Astrocyte (in vitro differentiated cells and primary cell): Measurements from ENCODE around the gene CTSL. TPM values are rescaled to one million over a fixed set of nuclear protein-coding genes. Genes with fewer than 3 reads are reported as not detected.

Experiments
- DNase-seq: peaks from one replicate; pipeline ENCODE4 v3.0.0-alpha.2; 2010; ENCODE audit warnings: low read depth
- FAIRE-seq: peaks from 2 replicates; lab custom pipeline; 2011; peaks lifted over from hg19 to GRCh38; lab: Jason Lieb, UNC
- H2AFZ ChIP-seq: 2 replicates; pipeline ENCODE4 v1.6.0; 2012; ENCODE audit warnings: low read depth, low read length, inconsistent platforms
- H3K27ac ChIP-seq: 2 replicates; pipeline ENCODE4 v1.5.1; 2011; ENCODE audit warnings: low read depth, low read length, inconsistent platforms
- H3K27me3 ChIP-seq: 2 replicates; pipeline ENCODE4 v1.6.0; 2011; ENCODE audit warnings: low read length, inconsistent platforms; ENCODE audit not compliant: insufficient read depth
- H3K36me3 ChIP-seq: 2 replicates; pipeline ENCODE4 v1.5.1; 2011; ENCODE audit warnings: low read length, inconsistent platforms; ENCODE audit not compliant: insufficient read depth
- H3K4me1 ChIP-seq: 2 replicates; pipeline ENCODE4 v1.5.1; 2011; ENCODE audit warnings: low read length, inconsistent platforms; ENCODE audit not compliant: insufficient read depth
- H3K4me2 ChIP-seq: 2 replicates; pipeline ENCODE4 v1.6.0; 2012; ENCODE audit warnings: low read length, inconsistent platforms
- H3K4me3 ChIP-seq: 2 replicates; pipeline ENCODE4 v1.5.1; 2011; ENCODE audit warnings: low read depth, mild to moderate bottlenecking, low read length, inconsistent platforms; ENCODE audit not compliant: insufficient read depth
- H3K79me2 ChIP-seq: 2 replicates; pipeline ENCODE4 v1.6.0; 2012; ENCODE audit warnings: mild to moderate bottlenecking, low read length, inconsistent platforms; ENCODE audit not compliant: insufficient read depth
- H3K9ac ChIP-seq: 2 replicates; pipeline ENCODE4 v1.6.0; 2012; ENCODE audit warnings: mild to moderate bottlenecking, low read length, inconsistent platforms
- H3K9me3 ChIP-seq: 2 replicates; pipeline ENCODE4 v1.5.1; 2012; ENCODE audit warnings: low read depth, mild to moderate bottlenecking, low read length, inconsistent platforms; ENCODE audit not compliant: insufficient read depth
- H4K20me1 ChIP-seq: 2 replicates; pipeline ENCODE4 v1.6.0; 2012; ENCODE audit warnings: low read length, inconsistent platforms; ENCODE audit not compliant: insufficient read depth
- H3K27ac Mint-ChIP-seq: one replicate; pipeline ENCODE4 v1.8.0; 2021; ENCODE audit warnings: mild to moderate bottlenecking, mixed read lengths; ENCODE audit not compliant: unreplicated experiment
- H3K27me3 Mint-ChIP-seq: one replicate; pipeline ENCODE4 v1.8.0; 2021; ENCODE audit warnings: low read depth, mixed read lengths; ENCODE audit not compliant: unreplicated experiment
- H3K36me3 Mint-ChIP-seq: one replicate; pipeline ENCODE4 v1.8.0; 2021; ENCODE audit warnings: low read depth, mixed read lengths; ENCODE audit not compliant: unreplicated experiment
- H3K4me1 Mint-ChIP-seq: one replicate; pipeline ENCODE4 v1.8.0; 2021; ENCODE audit warnings: low read depth, mixed read lengths; ENCODE audit not compliant: unreplicated experiment
- H3K4me3 Mint-ChIP-seq: one replicate; pipeline ENCODE4 v1.8.0; 2021; ENCODE audit warnings: mild to moderate bottlenecking, moderate library complexity, mixed read lengths; ENCODE audit not compliant: unreplicated experiment
- H3K9me3 Mint-ChIP-seq: one replicate; pipeline ENCODE4 v1.8.0; 2021; ENCODE audit warnings: mild to moderate bottlenecking, mixed read lengths; ENCODE audit not compliant: unreplicated experiment
- CTCF ChIP-seq: IDR thresholded peaks from 2 replicates; pipeline ENCODE4 v1.5.1; 2011; ENCODE audit warnings: low read depth, mild to moderate bottlenecking, inconsistent platforms, low read length, moderate library complexity; ENCODE audit not compliant: insufficient read depth
- EZH2 ChIP-seq: IDR thresholded peaks from 2 replicates; pipeline ENCODE4 v1.6.1; 2012; ENCODE audit warnings: mild to moderate bottlenecking, low read length, inconsistent platforms; ENCODE audit not compliant: insufficient read depth
- total RNA-seq: library from RNA; stranded (reverse); gene quantifications from 2 replicates; pipeline ENCODE4 v1.2.1, GENCODE V29; 2021

CTSL gene
- total RNA-seq, 1 donor from 2014 or later: 94.9 TPM

GRCh38 chr9:87708986-87709728 lies 16.8 kb upstream of the CTSL start:
- H3K27me3 ChIP-seq: no peaks in the 10 kb centered on the region
- Mint-ChIP-seq H3K36me3 (peaks cover 14% of the 10 kb centered on the region), H3K27me3 (no peaks in the 10 kb centered on the region), H3K9me3 (no peaks in the 10 kb centered on the region), H3K4me3 (no peak overlapping the region), H3K4me1 (peaks cover 27% of the 10 kb centered on the region), H3K27ac (no peak overlapping the region)
- peaks cover 28% of the 10 kb centered on the region for H3K4me1 ChIP-seq
- TF ChIP-seq CTCF (no peak), EZH2 (no peak)
- H3K79me2 ChIP-seq: no peaks in the 10 kb centered on the region
- H4K20me1 ChIP-seq: no peaks in the 10 kb centered on the region
- H3K27ac ChIP-seq: no peak overlapping the region
- H3K4me2 ChIP-seq: no peak overlapping the region
- H3K9ac ChIP-seq: no peak overlapping the region
- H2AFZ ChIP-seq: no peak overlapping the region
- DNase-seq: no peak
- no peak for FAIRE-seq
- no peaks in the 10 kb centered on the region for H3K36me3 ChIP-seq
- H3K4me3 ChIP-seq: no peak overlapping the region
- H3K9me3 ChIP-seq: no peaks in the 10 kb centered on the region

GRCh38 chr9:87710443-87710842 lies 15.5 kb upstream of the CTSL start:
- TF ChIP-seq EZH2 (no peak), CTCF (no peak)
- no peak overlapping the region for H3K27ac Mint-ChIP-seq
- H3K36me3 ChIP-seq: no peaks in the 10 kb centered on the region
- H3K27me3 Mint-ChIP-seq: no peaks in the 10 kb centered on the region
- peaks cover 14% of the 10 kb centered on the region for H3K36me3 Mint-ChIP-seq
- no peak overlapping the region for H3K4me2 ChIP-seq
- FAIRE-seq: no peak
- H4K20me1 ChIP-seq: no peaks in the 10 kb centered on the region
- H3K27ac ChIP-seq: no peak overlapping the region
- peaks cover 25% of the 10 kb centered on the region for H3K4me1 Mint-ChIP-seq
- H3K79me2 ChIP-seq: no peaks in the 10 kb centered on the region
- H3K4me1 ChIP-seq: peaks cover 35% of the 10 kb centered on the region
- H3K4me3 Mint-ChIP-seq: no peak overlapping the region
- H3K27me3 ChIP-seq: no peaks in the 10 kb centered on the region
- no peaks in the 10 kb centered on the region for H3K9me3 Mint-ChIP-seq
- no peak overlapping the region for H3K9ac ChIP-seq
- DNase-seq: no peak
- H2AFZ ChIP-seq: no peak overlapping the region
- H3K9me3 ChIP-seq: no peaks in the 10 kb centered on the region
- H3K4me3 ChIP-seq: no peak overlapping the region
